LNCAP (cell line): Measurements from ENCODE around the gene PCDHGB1.
A peak's percentile ranks its signal among the peaks of the same experiment; 100 is the strongest.

Experiments used
- TF ChIP-seq, protein P1 (sequence below): fragments of 450-650 bp; IDR thresholded peaks from 2 replicates; pipeline ENCODE4 v1.5.1; 2017; ENCODE audit warnings: mild to moderate bottlenecking

Gene PCDHGB1

DNA sequence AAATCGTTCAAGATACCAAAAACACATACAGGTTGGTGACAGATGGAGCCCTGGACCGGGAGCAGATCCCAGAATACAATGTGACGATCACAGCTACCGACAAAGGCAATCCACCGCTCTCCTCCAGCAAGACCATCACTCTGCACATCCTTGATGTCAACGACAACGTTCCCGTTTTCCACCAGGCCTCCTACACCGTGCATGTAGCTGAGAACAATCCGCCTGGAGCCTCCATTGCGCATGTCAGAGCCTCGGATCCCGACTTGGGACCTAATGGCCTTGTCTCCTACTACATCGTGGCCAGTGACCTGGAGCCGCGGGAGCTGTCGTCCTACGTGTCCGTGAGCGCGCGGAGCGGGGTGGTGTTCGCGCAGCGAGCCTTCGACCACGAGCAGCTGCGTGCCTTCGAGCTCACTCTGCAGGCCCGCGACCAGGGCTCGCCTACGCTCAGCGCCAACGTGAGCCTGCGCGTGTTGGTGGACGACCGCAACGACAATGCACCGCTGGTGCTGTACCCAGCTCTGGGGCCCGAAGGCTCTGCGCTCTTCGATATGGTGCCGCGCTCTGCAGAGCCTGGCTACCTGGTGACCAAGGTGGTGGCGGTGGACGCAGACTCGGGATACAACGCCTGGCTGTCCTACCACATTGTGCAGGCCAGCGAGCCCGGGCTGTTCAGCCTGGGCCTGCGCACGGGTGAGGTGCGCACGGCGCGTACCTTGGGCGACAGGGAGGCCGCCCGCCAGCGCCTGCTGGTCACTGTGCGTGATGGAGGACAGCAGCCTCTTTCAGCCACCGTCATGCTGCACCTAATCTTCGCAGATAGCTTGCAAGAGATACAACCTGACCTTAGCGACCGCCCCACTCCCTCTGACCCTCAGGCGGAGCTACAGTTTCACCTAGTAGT is 21.9 kb downstream of the PCDHGB1 start:
- TF ChIP-seq, protein P1, sequence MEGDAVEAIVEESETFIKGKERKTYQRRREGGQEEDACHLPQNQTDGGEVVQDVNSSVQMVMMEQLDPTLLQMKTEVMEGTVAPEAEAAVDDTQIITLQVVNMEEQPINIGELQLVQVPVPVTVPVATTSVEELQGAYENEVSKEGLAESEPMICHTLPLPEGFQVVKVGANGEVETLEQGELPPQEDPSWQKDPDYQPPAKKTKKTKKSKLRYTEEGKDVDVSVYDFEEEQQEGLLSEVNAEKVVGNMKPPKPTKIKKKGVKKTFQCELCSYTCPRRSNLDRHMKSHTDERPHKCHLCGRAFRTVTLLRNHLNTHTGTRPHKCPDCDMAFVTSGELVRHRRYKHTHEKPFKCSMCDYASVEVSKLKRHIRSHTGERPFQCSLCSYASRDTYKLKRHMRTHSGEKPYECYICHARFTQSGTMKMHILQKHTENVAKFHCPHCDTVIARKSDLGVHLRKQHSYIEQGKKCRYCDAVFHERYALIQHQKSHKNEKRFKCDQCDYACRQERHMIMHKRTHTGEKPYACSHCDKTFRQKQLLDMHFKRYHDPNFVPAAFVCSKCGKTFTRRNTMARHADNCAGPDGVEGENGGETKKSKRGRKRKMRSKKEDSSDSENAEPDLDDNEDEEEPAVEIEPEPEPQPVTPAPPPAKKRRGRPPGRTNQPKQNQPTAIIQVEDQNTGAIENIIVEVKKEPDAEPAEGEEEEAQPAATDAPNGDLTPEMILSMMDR, result no peak

DNA sequence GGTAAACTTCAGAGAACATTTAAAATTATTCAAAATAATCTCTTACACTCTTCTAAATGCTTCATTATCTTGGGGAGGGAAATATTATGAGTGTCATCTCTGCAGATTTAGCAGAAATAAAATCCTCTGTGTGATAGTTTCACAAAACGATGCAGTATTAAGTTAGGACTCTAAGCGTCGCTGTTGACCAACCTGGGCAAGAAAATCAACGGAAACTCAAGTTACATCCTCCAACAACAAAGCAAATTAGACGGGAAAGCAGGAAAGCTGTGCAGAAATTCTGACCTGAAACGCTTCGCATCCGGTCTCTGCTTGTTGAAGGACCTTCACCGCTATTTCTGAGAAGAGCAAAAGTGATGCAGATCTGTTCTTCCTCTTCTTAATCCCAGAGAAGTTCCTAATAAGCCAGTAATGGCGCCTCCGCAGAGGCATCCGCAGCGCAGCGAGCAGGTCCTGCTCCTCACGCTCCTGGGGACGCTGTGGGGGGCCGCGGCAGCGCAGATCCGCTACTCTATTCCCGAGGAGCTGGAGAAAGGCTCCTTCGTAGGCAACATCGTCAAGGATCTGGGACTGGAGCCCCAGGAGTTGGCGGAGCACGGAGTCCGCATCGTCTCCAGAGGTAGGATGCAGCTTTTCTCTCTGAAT is 23.9 kb downstream of the PCDHGB1 start, which contains the start of gene PCDHGA6:
Gene PCDHGA6 (plus strand): TSS at position 219 of the 645 bp plus-strand sequence. CDS start 193 bp downstream, at position 412.
- TF ChIP-seq, protein P1, result peak; percentile 27; the same call in 1 of the 2 replicates

DNA sequence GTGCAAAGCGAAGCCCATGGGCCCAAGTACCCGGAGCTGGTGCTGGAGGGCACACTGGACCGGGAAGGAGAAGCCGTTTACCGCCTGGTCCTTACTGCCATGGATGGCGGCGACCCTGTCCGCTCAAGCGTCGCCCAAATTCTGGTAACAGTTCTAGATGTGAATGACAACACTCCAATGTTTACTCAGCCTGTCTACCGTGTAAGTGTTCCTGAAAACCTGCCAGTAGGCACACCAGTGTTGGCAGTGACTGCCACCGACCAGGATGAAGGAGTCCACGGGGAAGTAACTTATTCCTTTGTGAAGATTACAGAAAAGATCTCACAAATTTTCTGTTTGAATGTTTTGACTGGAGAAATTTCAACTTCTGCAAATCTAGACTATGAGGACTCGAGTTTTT is 24.7 kb downstream of the PCDHGB1 start:
- TF ChIP-seq, protein P1, result no peak

DNA sequence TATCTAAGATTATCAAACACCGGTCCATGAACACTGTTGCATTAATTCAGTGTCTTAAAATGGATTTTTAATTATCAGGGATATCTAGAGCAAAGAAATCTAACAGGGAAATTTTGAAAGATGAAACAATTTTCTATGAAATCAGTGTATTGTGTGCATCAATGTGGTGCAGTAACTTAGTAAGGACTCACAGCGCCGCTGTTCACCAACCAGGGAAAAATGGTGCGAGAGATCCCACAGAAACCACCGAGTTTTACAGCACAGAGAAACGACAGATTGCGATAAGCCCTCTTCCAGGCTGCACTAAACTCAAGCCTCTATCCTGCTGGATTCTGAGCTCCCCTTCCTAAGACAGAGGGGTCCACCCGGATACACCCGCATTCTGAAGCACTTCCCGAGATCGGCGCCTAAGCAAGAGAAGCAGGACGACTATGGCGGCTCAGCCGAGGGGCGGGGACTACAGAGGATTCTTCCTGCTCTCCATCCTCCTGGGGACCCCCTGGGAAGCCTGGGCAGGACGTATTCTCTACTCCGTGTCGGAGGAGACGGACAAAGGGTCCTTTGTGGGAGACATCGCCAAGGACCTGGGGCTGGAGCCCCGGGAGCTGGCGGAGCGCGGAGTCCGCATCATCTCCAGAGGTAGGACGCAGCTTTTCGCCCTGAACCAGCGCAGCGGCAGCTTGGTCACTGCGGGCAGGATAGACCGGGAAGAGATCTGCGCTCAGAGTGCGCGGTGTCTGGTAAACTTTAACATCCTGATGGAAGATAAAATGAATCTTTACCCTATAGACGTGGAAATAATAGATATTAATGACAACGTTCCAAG is 32.8 kb downstream of the PCDHGB1 start, which contains the start of gene PCDHGA7:
Gene PCDHGA7 (plus strand): TSS at position 274 of the 826 bp plus-strand sequence. CDS start 158 bp downstream, at position 432.
- TF ChIP-seq, protein P1, result peak; percentile 46

DNA sequence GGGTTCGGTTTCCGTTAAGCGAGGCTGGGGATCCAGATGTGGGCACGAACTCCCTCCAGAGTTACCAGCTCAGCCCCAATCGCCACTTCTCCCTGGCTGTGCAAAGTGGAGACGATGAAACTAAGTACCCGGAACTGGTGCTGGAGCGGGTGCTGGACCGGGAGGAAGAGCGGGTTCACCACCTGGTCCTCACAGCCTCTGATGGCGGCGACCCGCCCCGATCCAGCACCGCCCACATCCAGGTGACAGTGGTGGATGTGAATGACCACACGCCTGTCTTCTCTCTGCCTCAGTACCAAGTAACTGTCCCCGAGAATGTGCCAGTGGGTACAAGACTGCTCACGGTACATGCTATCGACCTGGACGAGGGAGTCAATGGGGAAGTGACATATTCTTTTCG is 33.4 kb downstream of the PCDHGB1 start:
- TF ChIP-seq, protein P1, result no peak

DNA sequence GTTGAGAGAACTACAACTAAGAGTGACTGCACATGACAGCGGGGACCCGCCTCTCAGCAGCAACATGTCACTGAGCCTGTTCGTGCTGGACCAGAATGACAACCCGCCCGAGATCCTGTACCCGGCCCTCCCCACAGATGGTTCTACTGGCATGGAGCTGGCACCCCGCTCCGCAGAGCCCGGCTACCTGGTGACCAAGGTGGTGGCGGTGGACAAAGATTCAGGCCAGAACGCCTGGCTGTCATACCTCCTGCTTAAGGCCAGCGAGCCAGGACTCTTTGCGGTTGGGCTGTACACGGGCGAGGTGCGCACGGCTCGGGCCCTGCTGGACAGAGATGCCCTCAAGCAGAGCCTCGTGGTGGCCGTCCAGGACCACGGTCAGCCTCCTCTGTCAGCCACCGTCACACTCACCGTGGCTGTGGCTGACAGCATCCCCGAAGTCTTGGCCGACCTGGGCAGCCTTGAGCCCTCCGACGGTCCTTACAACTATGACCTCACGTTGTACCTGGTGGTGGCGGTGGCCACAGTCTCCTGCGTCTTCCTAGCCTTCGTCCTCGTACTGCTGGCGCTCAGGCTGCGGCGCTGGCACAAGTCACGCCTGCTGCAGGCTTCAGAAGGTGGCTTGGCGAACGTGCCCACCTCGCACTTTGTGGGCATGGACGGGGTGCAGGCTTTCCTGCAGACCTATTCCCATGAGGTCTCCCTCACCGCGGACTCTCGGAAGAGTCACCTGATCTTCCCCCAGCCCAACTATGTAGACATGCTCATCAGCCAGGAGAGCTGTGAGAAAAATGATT is 34.8 kb downstream of the PCDHGB1 start:
- TF ChIP-seq, protein P1, result no peak
